Activated T-helper 1 cell treated with Interleukin-2 at 50 U/mL for 16 hours (primary cell): Measurements from ENCODE around the gene SLC15A3.

Source experiments
- DNase-seq: peaks from one replicate; pipeline ENCODE4 v3.0.0-alpha.2; 2020; ENCODE audit warnings: low read depth

Gene SLC15A3

GRCh38 chr11:60951904-60952741 is at the start of gene SLC15A3:
SLC15A3 (minus strand) TSS chr11:60952176; CDS start chr11:60951551, 625 bp downstream.
- no peak for DNase-seq

DNA sequence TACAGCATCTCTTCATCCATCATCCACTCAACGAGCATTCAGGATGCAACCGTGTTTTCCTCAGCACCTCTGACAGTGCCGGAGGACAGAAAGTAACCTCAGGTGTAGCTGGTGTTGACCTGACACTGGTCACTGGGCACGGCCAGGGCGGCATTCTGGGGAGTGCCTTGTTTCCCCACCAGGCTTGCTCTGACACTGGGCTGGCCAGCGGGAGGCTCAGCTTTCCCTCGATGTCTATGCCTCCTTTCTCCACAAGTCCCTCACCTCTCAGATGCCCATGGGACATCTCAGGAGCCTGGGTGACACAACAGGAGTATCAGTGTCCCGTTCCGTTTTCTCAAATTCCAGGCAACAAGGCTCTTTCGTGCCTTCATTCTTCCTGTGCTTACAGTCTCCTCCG is 48.5 kb upstream of the SLC15A3 start:
- DNase-seq, result no peak

- DNase-seq, result no peak
These were observed 44.6 kb upstream of the SLC15A3 start for GRCh38 chr11:60996381-60997138.

- no peak for DNase-seq
These were observed 43.8 kb upstream of the SLC15A3 start for GRCh38 chr11:60995798-60996197.

DNA sequence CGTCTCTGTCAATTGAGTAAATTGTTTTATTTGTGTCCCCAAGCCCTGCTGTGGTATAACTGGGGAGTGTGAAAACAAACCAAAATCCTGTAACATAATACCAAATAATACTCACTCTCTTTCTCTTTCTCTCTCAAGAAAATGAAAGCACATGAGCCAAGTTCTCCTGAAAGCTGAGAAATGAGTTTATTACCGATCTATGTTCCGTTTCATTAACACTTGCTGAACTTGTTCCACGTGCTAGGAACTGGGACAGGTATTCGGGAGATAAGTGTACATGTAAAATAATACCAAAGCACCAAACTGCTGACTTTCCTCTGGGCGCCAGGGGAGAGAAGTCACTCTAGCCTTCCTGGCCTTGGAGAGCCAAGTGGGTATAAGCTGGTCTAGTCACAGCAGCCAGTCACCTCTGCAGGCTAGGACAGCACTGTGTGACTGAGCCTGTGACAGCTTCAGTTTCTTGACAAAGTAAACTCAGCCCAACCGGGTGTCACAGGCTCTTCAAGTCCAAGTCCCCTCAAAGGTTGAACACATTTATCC is 42.6 kb upstream of the SLC15A3 start:
- no peak for DNase-seq

DNA sequence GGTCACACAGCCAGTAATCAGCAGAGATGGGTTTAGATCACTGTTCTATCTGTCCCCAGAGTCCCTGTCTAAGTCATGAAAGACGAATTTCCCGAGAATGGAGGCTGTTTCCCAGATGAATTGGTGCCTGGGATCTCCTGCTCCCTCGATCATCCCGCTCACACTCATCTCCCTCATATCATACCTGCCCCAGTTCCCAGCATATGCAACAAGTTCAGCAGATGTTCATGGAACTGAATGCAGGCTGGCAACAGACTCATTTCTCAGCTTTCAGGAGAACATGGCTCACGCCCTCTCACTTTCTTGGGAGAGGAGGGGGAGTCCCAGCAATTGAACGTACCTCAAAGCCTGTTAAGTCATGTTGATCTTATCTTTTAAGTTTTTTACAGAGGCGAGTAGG is 41.6 kb upstream of the SLC15A3 start:
- DNase-seq, result no peak

DNA sequence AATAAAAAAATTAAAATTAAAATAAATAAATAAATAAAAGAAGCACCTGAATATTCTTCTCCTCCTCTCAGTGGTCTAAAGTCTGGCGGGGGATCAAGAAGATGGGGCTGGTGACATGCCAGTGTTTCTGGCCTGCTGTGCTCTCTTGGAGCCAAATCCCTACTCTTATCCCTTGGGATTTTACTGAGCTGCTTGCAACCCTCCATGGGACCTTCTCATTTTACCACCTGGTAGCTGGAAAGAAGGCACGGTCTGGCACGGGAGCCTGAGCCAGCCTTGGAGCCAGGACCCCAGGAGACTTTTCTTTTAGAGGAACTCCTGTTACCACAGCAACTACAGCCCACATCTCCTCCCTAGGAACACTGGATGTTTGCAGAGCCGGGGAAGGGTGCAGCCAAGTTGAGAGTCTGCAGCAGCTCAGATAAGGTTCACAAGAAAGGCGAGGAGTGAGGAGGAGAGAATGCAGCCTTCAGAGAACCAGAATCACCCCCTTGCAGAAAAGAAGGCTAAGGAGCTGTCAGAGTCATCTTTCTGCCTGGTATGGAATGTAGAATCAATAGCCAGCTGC is 41.0 kb upstream of the SLC15A3 start:
- DNase-seq, result no peak

GRCh38 chr11:60991457-60991856 is 39.5 kb upstream of the SLC15A3 start:
- DNase-seq, result no peak

DNA sequence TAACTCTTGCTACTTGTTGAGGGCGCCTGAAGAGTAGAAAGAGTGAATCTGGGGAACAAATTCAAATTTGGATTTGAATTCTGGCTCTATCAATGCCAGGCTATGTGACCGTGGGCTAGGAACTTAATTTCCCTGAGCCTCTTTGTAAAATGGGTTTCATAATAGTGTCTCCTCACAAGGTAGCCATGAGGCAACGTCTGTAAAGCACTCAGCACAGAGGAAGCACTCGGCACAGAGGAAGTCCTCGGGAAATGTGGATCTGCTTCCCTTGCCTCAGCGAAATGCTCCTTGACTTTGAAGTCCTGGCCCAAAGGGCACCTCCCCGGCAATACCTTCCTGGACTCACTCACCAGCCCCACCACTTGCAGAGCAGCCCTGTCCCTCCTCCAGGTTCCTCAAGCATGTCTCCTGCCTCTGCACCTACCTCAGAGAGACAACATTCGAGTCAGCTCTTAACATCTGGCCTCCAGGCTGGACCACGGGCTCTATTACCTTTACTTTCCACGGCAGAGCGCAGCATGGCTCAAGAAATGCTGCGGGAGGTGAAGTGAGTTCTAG is 37.2 kb upstream of the SLC15A3 start:
- no peak for DNase-seq

GRCh38 chr11:60988658-60989057 is 36.7 kb upstream of the SLC15A3 start:
- no peak for DNase-seq

DNA sequence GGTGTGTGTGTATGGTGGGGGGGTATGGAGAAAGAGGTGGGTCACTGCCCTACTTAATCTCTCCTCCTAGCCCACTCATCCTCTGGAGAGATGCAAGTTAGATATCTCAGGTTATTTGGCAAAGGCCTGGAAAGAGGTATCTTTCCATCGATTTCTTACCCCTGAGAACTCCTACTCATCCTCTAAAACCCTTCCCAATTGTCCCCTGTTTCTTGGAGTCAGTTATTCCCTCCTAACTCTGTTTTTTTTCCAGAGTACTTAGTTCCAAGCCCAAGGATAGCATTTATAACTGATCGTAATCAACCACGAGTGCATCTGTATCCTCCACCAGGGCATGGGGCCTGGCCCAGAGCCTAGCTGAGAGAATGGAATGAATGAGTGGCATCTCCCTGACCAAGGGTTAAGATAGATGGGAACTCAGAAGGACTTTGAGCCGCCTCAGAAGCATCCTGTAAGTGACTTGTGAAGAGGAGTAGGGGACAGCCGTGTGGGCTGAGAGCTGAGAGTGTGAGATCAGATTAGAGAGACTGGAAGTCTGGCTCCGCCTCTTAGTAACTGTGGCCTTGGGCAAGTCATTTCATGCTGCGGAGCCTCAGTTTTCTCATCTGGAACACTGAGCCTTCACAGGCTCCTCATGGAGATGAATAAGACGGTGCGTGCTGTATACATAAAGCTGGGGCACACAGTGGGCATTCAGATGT is 35.8 kb upstream of the SLC15A3 start:
- DNase-seq, result no peak

DNA sequence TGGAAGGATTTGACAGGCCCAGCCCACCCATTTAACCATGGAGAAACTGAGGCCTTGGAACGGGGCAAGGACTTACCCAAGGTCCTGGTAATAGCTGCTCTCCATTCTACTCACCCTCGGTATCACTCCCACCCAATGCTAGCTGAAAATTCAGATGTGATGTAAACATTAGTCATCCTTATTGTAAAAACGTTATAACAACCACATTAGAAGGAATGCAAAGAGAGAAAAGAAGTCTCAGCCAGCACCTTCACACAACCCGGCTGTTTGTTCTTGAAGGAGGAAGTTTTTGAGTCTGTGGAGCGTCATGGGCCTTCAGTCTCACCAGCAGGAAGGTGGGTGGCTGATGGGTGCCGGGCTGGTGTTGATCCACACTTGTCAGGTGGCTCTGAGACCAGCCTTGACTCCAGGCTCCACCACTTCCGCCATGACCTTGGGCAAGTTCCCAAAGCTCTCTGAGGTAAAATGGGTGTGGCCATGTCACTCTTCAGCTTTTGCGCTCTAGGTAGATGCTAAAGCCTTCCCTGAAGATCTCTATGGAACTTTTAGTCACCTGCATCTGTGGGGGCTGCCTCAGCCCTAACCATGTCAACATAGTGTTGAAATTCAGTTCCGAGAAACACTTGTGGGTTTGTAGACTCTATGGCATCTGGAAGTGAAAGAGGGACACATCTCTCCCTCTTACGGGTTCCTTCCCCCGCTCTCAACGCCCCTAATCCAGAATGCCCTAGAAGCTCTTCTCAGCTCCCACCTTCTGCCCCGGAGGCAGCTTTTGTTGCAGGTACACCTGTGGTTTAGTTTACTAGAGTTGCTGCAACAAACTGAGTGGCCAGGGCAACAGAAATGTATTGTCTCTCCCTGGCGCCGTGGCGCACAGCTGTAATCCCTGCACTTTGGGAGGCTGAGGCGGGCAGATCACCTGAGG is 34.3 kb upstream of the SLC15A3 start:
- peak; percentile 88 for DNase-seq

DNA sequence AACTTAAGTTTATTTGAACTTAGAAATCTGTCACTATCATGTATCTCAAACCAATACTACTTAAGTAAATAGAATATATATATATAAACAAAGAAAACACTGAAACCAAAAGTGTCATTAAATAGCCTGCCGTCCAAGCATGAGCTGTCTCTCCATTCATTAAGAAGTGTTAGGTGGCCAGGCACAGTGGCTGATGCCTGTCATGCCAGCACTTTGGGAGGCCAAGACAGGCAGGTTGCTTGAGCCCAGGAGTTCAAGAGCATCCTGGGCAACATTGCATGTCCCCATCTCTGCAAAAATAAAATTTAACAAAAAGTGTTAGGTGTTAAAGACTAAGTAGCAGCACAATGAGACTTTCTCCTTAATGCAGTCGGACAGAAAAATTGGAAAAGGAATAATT is 33.5 kb upstream of the SLC15A3 start:
- DNase-seq, result no peak

DNA sequence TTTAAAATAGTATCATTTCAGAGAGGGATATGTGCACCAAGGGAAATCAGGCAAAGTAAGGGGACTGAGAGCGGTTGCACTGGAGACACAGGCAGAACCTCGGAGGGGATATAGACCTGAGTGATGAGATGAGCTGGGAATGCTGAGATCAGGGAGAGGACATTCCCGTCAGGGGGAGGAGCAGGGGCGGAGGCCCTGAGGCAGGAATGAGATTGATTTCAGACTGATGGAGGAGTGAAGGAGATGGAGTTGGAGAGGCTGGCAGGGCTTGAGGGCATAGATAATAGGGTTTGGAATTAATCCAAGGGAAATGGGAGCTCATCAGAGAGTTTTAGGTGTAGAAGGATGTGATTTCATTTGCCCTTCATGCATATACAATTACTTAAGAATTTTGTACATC is 32.7 kb upstream of the SLC15A3 start:
- DNase-seq, result no peak

DNA sequence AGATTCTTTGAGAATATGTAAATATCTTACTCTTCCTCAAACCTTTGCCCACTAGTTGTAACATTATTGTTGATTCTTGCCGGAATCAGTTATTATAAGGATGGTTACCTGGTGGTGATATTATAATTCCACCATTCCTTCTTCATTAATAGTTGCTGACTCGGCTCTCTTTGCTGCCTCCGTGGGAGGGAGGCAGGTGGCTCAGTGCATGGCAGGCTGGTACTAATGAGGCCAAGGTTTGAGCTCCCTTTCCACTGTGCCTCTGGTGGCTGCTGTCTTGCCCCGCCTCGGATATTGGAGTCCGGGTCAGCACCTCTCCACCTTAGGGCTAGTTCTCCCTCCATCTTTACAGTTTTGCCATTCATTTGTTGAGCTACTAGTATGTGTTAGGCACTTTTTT is 32.2 kb upstream of the SLC15A3 start:
- DNase-seq, result no peak

- no peak for DNase-seq
These were observed 30.2 kb upstream of the SLC15A3 start for GRCh38 chr11:60982184-60982583.

GRCh38 chr11:60981515-60981914 is 29.5 kb upstream of the SLC15A3 start:
- no peak for DNase-seq

- DNase-seq, result no peak
These were observed 26.8 kb upstream of the SLC15A3 start for GRCh38 chr11:60978546-60979380.

DNA sequence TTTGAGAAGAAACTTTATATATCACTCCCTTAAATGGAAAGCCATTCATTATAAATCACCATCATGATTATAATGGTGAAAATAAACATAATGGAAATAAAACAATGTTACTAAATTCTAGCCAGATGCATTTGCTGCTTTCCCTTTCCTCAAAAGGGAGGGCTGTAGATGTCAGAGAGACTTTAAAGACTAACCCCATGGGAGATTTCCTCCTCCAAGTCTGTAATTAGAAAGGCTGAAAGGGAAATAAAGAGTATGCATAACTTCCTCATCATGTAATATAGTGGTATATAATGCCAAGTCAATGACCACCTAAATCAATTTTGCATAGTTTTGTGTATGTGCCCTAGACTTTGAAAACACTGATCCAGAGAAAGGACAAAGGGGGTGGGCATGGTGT is 25.9 kb upstream of the SLC15A3 start:
- DNase-seq, result no peak

DNA sequence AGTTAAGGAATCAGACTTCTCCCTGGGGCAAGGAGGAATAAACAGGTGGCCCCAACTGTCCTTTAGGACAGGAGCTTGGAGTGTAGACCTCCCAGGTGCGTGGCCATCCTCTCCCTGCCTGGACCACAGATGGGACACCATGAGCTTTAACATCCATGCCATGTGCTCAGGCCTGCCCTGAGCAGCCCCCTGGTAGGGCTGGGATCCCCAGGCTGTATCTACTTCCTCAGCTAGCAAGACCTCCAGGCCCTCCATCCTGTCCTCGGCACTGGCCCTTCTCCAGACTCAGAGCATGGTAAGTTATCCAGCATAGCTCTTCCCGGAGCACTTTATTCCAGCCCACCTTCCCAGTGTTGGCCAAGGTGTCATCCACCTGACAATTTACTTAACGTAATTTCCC is 25.2 kb upstream of the SLC15A3 start:
- no peak for DNase-seq
